GM18519 (cell line): Measurements from ENCODE around the gene C2orf92.

Experiments
- ATAC-seq: cut with Tn5 transposase; IDR thresholded peaks from one replicate; pipeline ENCODE4 v1.9.1; 2021; ENCODE audit warnings: mild to moderate bottlenecking, moderate library complexity; ENCODE audit not compliant: unreplicated experiment, low FRiP score

C2orf92 gene

GRCh38 chr2:97712693-97713295, 43.3 kb downstream of the C2orf92 start:
- no peak for ATAC-seq

- ATAC-seq = no peak
These were observed 44.0 kb downstream of the C2orf92 start, which contains the start of gene ZAP70 for GRCh38 chr2:97713296-97714083. Gene ZAP70, plus strand, starts transcription at chr2:97713576. Its CDS starts 10,461 bp downstream, at chr2:97724037.

GRCh38 chr2:97714084-97714949, 44.8 kb downstream of the C2orf92 start:
- no peak for ATAC-seq

GRCh38 chr2:97714950-97715652, 45.6 kb downstream of the C2orf92 start:
- no peak for ATAC-seq

- ATAC-seq = no peak
These were observed 46.6 kb downstream of the C2orf92 start for GRCh38 chr2:97715951-97716694.

GRCh38 chr2:97716695-97717612, 47.4 kb downstream of the C2orf92 start:
- no peak for ATAC-seq

- no peak for ATAC-seq
These were observed 48.1 kb downstream of the C2orf92 start for GRCh38 chr2:97717613-97717995.

- ATAC-seq = no peak
These were observed 48.8 kb downstream of the C2orf92 start for GRCh38 chr2:97718051-97718882.

GRCh38 chr2:97718942-97719341, 49.4 kb downstream of the C2orf92 start:
- no peak for ATAC-seq

- no peak for ATAC-seq
These were observed 50.0 kb downstream of the C2orf92 start for GRCh38 chr2:97719362-97720155.

GRCh38 chr2:97720746-97721145, 51.2 kb downstream of the C2orf92 start:
- ATAC-seq = no peak

- no peak for ATAC-seq
These were observed 52.7 kb downstream of the C2orf92 start for GRCh38 chr2:97722227-97722626.

GRCh38 chr2:97723156-97724072, 53.9 kb downstream of the C2orf92 start:
- no peak for ATAC-seq

- no peak for ATAC-seq
These were observed 54.5 kb downstream of the C2orf92 start for GRCh38 chr2:97724073-97724410.

GRCh38 chr2:97724501-97724900, 55.0 kb downstream of the C2orf92 start:
- no peak for ATAC-seq
